GM19240 (cell line): ENCODE data around the gene TPCN2.

Experiments used
- DNase-seq: peaks from one replicate; pipeline ENCODE4 v3.0.0; 2011; ENCODE audit warnings: low spot score; ENCODE audit not compliant: insufficient read length

Gene TPCN2

GRCh38 chr11:69010361-69010891 is 38.3 kb upstream of the TPCN2 start:
- DNase-seq: no peak

- DNase-seq: no peak
These were observed 37.6 kb upstream of the TPCN2 start for GRCh38 chr11:69010964-69011623.

GRCh38 chr11:69011624-69012091 is 37.1 kb upstream of the TPCN2 start:
- DNase-seq: no peak

- no peak for DNase-seq
These were observed 36.4 kb upstream of the TPCN2 start for GRCh38 chr11:69012092-69013008.

- no peak for DNase-seq
These were observed 35.5 kb upstream of the TPCN2 start, which contains the start of gene MRGPRF for GRCh38 chr11:69013009-69013951. Gene MRGPRF (minus strand): TSS chr11:69013246. CDS start chr11:69009901, 3,345 bp downstream.

GRCh38 chr11:69014084-69014851 is 34.5 kb upstream of the TPCN2 start:
- DNase-seq: no peak

- DNase-seq: no peak
These were observed 33.7 kb upstream of the TPCN2 start for GRCh38 chr11:69014898-69015549.

- DNase-seq: no peak
These were observed 30.8 kb upstream of the TPCN2 start for GRCh38 chr11:69017951-69018350.

GRCh38 chr11:69018924-69019323 is 29.8 kb upstream of the TPCN2 start:
- no peak for DNase-seq

GRCh38 chr11:69022260-69022659 is 26.5 kb upstream of the TPCN2 start:
- DNase-seq: no peak

- DNase-seq: no peak
These were observed 24.2 kb upstream of the TPCN2 start for GRCh38 chr11:69024509-69024908.

GRCh38 chr11:69027704-69028372 is 20.9 kb upstream of the TPCN2 start:
- no peak for DNase-seq

GRCh38 chr11:69030301-69030700 is 18.4 kb upstream of the TPCN2 start:
- DNase-seq: no peak

GRCh38 chr11:69032833-69033232 is 15.9 kb upstream of the TPCN2 start:
- no peak for DNase-seq

GRCh38 chr11:69033431-69033830 is 15.3 kb upstream of the TPCN2 start:
- no peak for DNase-seq

- no peak for DNase-seq
These were observed 14.4 kb upstream of the TPCN2 start for GRCh38 chr11:69034123-69034867.

- DNase-seq: no peak
These were observed 13.4 kb upstream of the TPCN2 start for GRCh38 chr11:69035150-69035945.

- DNase-seq: no peak
These were observed 12.8 kb upstream of the TPCN2 start for GRCh38 chr11:69035946-69036340.
